Kidney (tissue), 14 donors: ENCODE results near the gene SLC22A4. TPM values are rescaled to one million over a fixed set of nuclear protein-coding genes. Genes with fewer than 3 reads are reported as not detected.

Experiments
- DNase-seq, 5 donors: peaks; one replicate each; pipeline ENCODE4 v3.0.0-alpha.2; 2013 to 2020
- FAIRE-seq: peaks from 2 replicates; lab custom pipeline; 2012; peaks lifted over from hg19 to GRCh38; lab: Jason Lieb, UNC
- H3K27ac ChIP-seq, 2 donors: one replicate each; pipeline ENCODE4 v1.7.0; 2013; ENCODE audit warnings: low read depth in 2 of 2, low read length in 2 of 2, inconsistent platforms in 1 of 2
- H3K27me3 ChIP-seq: one replicate; pipeline ENCODE4 v1.7.1; 2013; ENCODE audit warnings: low read length, inconsistent platforms; ENCODE audit not compliant: control insufficient read depth, insufficient read depth
- H3K36me3 ChIP-seq, 3 donors: one replicate each; pipeline versions ENCODE4 v1.7.0 to v1.7.1; 2013; ENCODE audit warnings: low read length in 3 of 3, control low read depth in 1 of 3, inconsistent platforms in 1 of 3; ENCODE audit not compliant: insufficient read depth in 3 of 3, control insufficient read depth in 2 of 3
- H3K4me1 ChIP-seq, 3 donors: one replicate each; pipeline versions ENCODE4 v1.7.0 to v1.7.1; 2013; ENCODE audit warnings: low read length in 3 of 3, inconsistent platforms in 1 of 3, low read depth in 1 of 3; ENCODE audit not compliant: control insufficient read depth in 2 of 3, insufficient read depth in 2 of 3
- H3K4me3 ChIP-seq, 3 donors: one replicate each; pipeline versions ENCODE4 v1.7.0 to v1.8.1; 2013; ENCODE audit warnings: low read length in 3 of 3, control low read depth in 1 of 3, inconsistent platforms in 1 of 3
- H3K9ac ChIP-seq, 3 donors: one replicate each; pipeline versions ENCODE4 v1.7.0 to v1.7.1; 2013; ENCODE audit warnings: low read length in 3 of 3, control low read depth in 1 of 3, inconsistent platforms in 1 of 3
- H3K9me3 ChIP-seq, 3 donors: one replicate each; pipeline versions ENCODE4 v1.7.0 to v1.7.1; 2013; ENCODE audit warnings: low read length in 3 of 3, control low read depth in 1 of 3, inconsistent platforms in 1 of 3; ENCODE audit not compliant: control insufficient read depth in 2 of 3, insufficient read depth in 1 of 3
- CTCF ChIP-seq: IDR thresholded peaks from 3 replicates; pipeline ENCODE4 v1.5.1; 2012; ENCODE audit warnings: mild to moderate bottlenecking, moderate library complexity, borderline replicate concordance; ENCODE audit not compliant: insufficient read depth; ENCODE audit errors: extremely low read depth
- intact Hi-C: fragments of 100-400 bp; cut with DNase I; formaldehyde crosslinking; loops from one replicate; pipeline ENCODE4 v1.11.1; 2022
- polyA plus RNA-seq: library from polyadenylated mRNA; stranded (reverse); fragments of 350-450 nt; fragmentation: Illumina TruSeq; extraction: RNeasy Lipid Tissue Mini Kit (QIAGEN cat#74804); gene quantifications from one replicate; pipeline ENCODE4 v1.2.3, GENCODE V29; 2014; ENCODE audit warnings: low read depth, low replicate concordance; ENCODE audit not compliant: insufficient read depth
- total RNA-seq: library from RNA; stranded (reverse); fragmentation: NEBNext Ultra II Directional; extraction: Animal tissue kit (Norgen Biotek cat#: 25700); gene quantifications from one replicate; pipeline ENCODE4 v1.2.1, GENCODE V29; 2021
- donor health status: control.
- donor health status: control.
- donor health status: control.
- donor health status: control.
- donor health status: control.
- donor health status: DM: yes; HTN: yes; CAD: no.
- donor health status: Normal renal cell carcinoma (clear cell type).

The SLC22A4 gene
- total and polyA plus RNA-seq, 2 donors from 2014 or later: 2.4 to 7.6 TPM

- TF ChIP-seq CTCF: no peak
- Histone ChIP-seq H3K27ac (peak overlapping the region; percentile 22 to 81), H3K9me3 (no peaks in the 10 kb centered on the region), H3K4me3 (no peak overlapping the region), H3K36me3 (no peaks in the 10 kb centered on the region), H3K27me3 (no peaks in the 10 kb centered on the region), H3K4me1 (peaks cover 0 to 10% (median 9%) of the 10 kb centered on the region in 3 donors), H3K9ac (no peak overlapping the region)
- FAIRE-seq (no peak), DNase-seq (peak in 1 of 5 donors; percentile 16)
- intact Hi-C loops: no loop called here
Measured at GRCh38 chr5:132339502-132339901, 45.3 kb downstream of the SLC22A4 start.

GRCh38 chr5:132342291-132343180 is 48.3 kb downstream of the SLC22A4 start:
- no peaks in the 10 kb centered on the region for H3K36me3 ChIP-seq
- no peak overlapping the region for H3K9ac ChIP-seq
- intact Hi-C loops: no loop called here
- FAIRE-seq: no peak
- no peak for DNase-seq
- H3K4me3 ChIP-seq: no peak overlapping the region
- H3K27me3 ChIP-seq: no peaks in the 10 kb centered on the region
- H3K9me3 ChIP-seq: no peaks in the 10 kb centered on the region
- TF ChIP-seq CTCF: no peak
- H3K27ac ChIP-seq: no peak overlapping the region
- H3K4me1 ChIP-seq: peaks cover 0 to 9% (median 0%) of the 10 kb centered on the region in 3 donors

- FAIRE-seq (no peak), DNase-seq (no peak)
- peaks cover 0 to 7% (median 0%) of the 10 kb centered on the region in 3 donors for H3K4me1 ChIP-seq
- no peak overlapping the region for H3K4me3 ChIP-seq
- H3K27me3 ChIP-seq: no peaks in the 10 kb centered on the region
- H3K27ac ChIP-seq: no peak overlapping the region
- no peak for TF ChIP-seq CTCF
- H3K9ac ChIP-seq: no peak overlapping the region
- no peaks in the 10 kb centered on the region for H3K9me3 ChIP-seq
- intact Hi-C loops: no loop called here
- peaks cover 0 to 4% (median 3%) of the 10 kb centered on the region in 3 donors for H3K36me3 ChIP-seq
Measured at GRCh38 chr5:132344775-132345514, 50.8 kb downstream of the SLC22A4 start.
